Esophagus squamous epithelium (tissue), 4 donors: Measurements from ENCODE around the gene ALPL.

Experiments
- POLR2A ChIP-seq, 4 donors: fragments of 450-650 bp; IDR thresholded peaks; one replicate each; pipeline ENCODE4 v1.6.1; 2017; ENCODE audit warnings: antibody characterized with exemption in 4 of 4, mild to moderate bottlenecking in 4 of 4, moderate library complexity in 3 of 4
- TF ChIP-seq, protein P1 (sequence below), 6 experiments: fragments of 450-650 bp in 4 of 6; fragments of 200-600 bp in 2 of 6; sonication (generic) in 2 of 6; IDR thresholded peaks; one replicate each; pipeline ENCODE4 v1.5.1; 2016 to 2019; ENCODE audit warnings: antibody characterized with exemption in 6 of 6, mild to moderate bottlenecking in 4 of 6, moderate library complexity in 4 of 6

DNA sequence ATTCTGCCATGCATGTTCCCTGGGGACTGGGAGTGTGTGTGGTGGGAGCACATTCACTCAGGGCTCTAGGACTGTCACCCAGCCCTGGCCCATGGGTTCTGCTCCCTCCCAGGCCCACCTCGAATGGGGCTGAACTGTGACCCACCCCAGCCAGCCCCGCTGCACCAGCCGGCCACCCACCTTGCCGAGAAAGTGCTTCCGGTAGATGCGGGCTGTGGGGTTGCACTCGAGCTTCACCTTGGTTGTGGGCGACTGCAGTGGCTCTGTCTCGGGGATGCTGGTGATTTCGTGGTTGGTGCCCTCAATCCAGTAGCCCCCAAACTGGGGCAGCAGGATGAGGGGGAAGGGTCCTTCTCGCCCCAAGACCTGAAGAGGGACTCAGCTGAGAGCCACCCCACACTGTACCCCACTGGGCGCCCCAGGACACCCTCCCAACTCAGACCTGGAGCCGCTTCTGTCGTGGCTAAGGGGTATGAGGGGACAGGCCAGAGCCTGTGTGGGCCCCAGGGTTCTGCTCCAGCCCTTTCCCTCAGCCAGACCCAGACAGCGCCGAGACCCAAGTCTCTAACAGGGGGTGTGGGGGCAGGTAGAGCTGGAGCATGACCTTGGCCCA is 108.0 kb downstream of the ALPL start:
- TF ChIP-seq, protein P1, sequence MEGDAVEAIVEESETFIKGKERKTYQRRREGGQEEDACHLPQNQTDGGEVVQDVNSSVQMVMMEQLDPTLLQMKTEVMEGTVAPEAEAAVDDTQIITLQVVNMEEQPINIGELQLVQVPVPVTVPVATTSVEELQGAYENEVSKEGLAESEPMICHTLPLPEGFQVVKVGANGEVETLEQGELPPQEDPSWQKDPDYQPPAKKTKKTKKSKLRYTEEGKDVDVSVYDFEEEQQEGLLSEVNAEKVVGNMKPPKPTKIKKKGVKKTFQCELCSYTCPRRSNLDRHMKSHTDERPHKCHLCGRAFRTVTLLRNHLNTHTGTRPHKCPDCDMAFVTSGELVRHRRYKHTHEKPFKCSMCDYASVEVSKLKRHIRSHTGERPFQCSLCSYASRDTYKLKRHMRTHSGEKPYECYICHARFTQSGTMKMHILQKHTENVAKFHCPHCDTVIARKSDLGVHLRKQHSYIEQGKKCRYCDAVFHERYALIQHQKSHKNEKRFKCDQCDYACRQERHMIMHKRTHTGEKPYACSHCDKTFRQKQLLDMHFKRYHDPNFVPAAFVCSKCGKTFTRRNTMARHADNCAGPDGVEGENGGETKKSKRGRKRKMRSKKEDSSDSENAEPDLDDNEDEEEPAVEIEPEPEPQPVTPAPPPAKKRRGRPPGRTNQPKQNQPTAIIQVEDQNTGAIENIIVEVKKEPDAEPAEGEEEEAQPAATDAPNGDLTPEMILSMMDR (IDR thresholded peaks at IDR 0.05) = no peak
- TF ChIP-seq POLR2A (IDR thresholded peaks at IDR 0.05) = no peak
